IMR-90 (cell line): ENCODE results near the gene ONECUT1. TPM values are rescaled to one million over a fixed set of nuclear protein-coding genes. Genes with fewer than 3 reads are reported as not detected.

ENCODE experiments used
- ATAC-seq: fragments of 200-7000 bp; cut with Tn5 transposase; 2 replicates; pipeline ENCODE4 v1.9.1; 2020; ENCODE audit warnings: low read depth, mild to moderate bottlenecking, moderate library complexity
- BruUV-seq: library from RNA; stranded (reverse); fragments of 400-500 nt; replicated peaks from 2 replicates; lab custom pipeline; 2021; lab: Mats Ljungman, UMichigan
- CTCF ChIA-PET: fragments of 300-600 bp; formaldehyde crosslinking; extraction: SDS; loops from one replicate; lab custom pipeline; 2021; ENCODE audit warnings: antibody characterized with exemption; lab: Yijun Ruan, JAX
- POLR2A ChIA-PET: fragments of 300-600 bp; sonication (Branson Sonifier 250); formaldehyde crosslinking; loops from one replicate; lab custom pipeline; 2022; ENCODE audit warnings: antibody characterized with exemption; ENCODE audit not compliant: unreplicated experiment; lab: Charles Lee
- DNase-seq: peaks from one replicate; pipeline ENCODE4 v3.0.0; 2013
- H2AFZ ChIP-seq: replicated peaks from 2 replicates; pipeline ENCODE3; 2013; ENCODE audit warnings: low read length, mild to moderate bottlenecking; ENCODE audit not compliant: poor library complexity
- H2AK5ac ChIP-seq: 2 replicates; pipeline ENCODE4 v1.6.1; 2013; ENCODE audit warnings: low read depth, low read length, inconsistent platforms
- H2AK9ac ChIP-seq: replicated peaks from 2 replicates; pipeline ENCODE3; 2013; ENCODE audit warnings: mild to moderate bottlenecking, low read depth, low read length, moderate library complexity; ENCODE audit not compliant: poor library complexity
- H2BK120ac ChIP-seq: 2 replicates; pipeline ENCODE4 v1.6.1; 2013; ENCODE audit warnings: low read depth, low read length, inconsistent platforms
- H2BK15ac ChIP-seq: 3 replicates; pipeline ENCODE4 v1.6.1; 2013; ENCODE audit warnings: low read depth, low read length, inconsistent platforms
- H2BK20ac ChIP-seq: 2 replicates; pipeline ENCODE4 v1.6.1; 2013; ENCODE audit warnings: low read depth, mild to moderate bottlenecking, inconsistent platforms, low read length, moderate library complexity
- H2BK5ac ChIP-seq: 2 replicates; pipeline ENCODE4 v1.6.1; 2013; ENCODE audit warnings: mild to moderate bottlenecking, low read depth, low read length, inconsistent platforms; ENCODE audit not compliant: poor library complexity, severe bottlenecking
- H3K14ac ChIP-seq: replicated peaks from 2 replicates; pipeline ENCODE4 v1.6.1; 2013; ENCODE audit warnings: low read depth, low read length, inconsistent platforms
- H3K18ac ChIP-seq: 2 replicates; pipeline ENCODE4 v1.6.1; 2013; ENCODE audit warnings: low read depth, low read length, control low read depth
- H3K23ac ChIP-seq: 2 replicates; pipeline ENCODE4 v1.6.1; 2013; ENCODE audit warnings: low read depth, low read length, inconsistent platforms
- H3K27ac ChIP-seq: 2 replicates; pipeline ENCODE4 v1.5.1; 2013; ENCODE audit warnings: mild to moderate bottlenecking, control low read depth, low read length; ENCODE audit not compliant: insufficient read depth
- H3K27me3 ChIP-seq: 2 replicates; pipeline ENCODE4 v1.6.1; 2013; ENCODE audit warnings: low read length; ENCODE audit not compliant: control insufficient read depth, insufficient read depth
- H3K36me3 ChIP-seq: 2 replicates; pipeline ENCODE4 v1.6.1; 2013; ENCODE audit warnings: low read length, mixed read lengths; ENCODE audit not compliant: control insufficient read depth, insufficient read depth
- H3K4ac ChIP-seq: 2 replicates; pipeline ENCODE4 v1.6.1; 2013; ENCODE audit warnings: low read depth, low read length, inconsistent platforms
- H3K4me1 ChIP-seq: 2 replicates; pipeline ENCODE4 v1.6.1; 2013; ENCODE audit warnings: low read length, mixed read lengths; ENCODE audit not compliant: control insufficient read depth, insufficient read depth
- H3K4me2 ChIP-seq: 2 replicates; pipeline ENCODE4 v1.6.1; 2013; ENCODE audit warnings: low read depth, mild to moderate bottlenecking, control low read depth, low read length, moderate library complexity
- H3K4me3 ChIP-seq: 2 replicates; pipeline ENCODE4 v1.5.1; 2013; ENCODE audit warnings: low read depth, mild to moderate bottlenecking, control low read depth, low read length, moderate library complexity; ENCODE audit not compliant: insufficient read depth
- H3K56ac ChIP-seq: 2 replicates; pipeline ENCODE4 v1.6.1; 2013; ENCODE audit warnings: low read length, inconsistent platforms; ENCODE audit not compliant: insufficient read depth; ENCODE audit errors: extremely low read depth
- H3K79me1 ChIP-seq, 2 experiments: 2 replicates each; pipeline ENCODE4 v1.6.1; 2013; ENCODE audit warnings: low read length in 2 of 2, inconsistent platforms in 1 of 2, low read depth in 1 of 2
- H3K9ac ChIP-seq: 2 replicates; pipeline ENCODE4 v1.6.1; 2013; ENCODE audit warnings: low read depth, low read length, control low read depth
- H3K9me1 ChIP-seq: 2 replicates; pipeline ENCODE4 v1.6.1; 2013; ENCODE audit warnings: low read length, inconsistent platforms; ENCODE audit not compliant: insufficient read depth
- H3K9me3 ChIP-seq: 2 replicates; pipeline ENCODE4 v1.6.1; 2013; ENCODE audit warnings: low read length; ENCODE audit not compliant: control insufficient read depth, insufficient read depth
- H4K20me1 ChIP-seq: 2 replicates; pipeline ENCODE4 v1.6.1; 2013; ENCODE audit warnings: low read length, inconsistent platforms; ENCODE audit not compliant: insufficient read depth
- H4K5ac ChIP-seq: 2 replicates; pipeline ENCODE4 v1.6.1; 2013; ENCODE audit warnings: mild to moderate bottlenecking, low read depth, low read length, control low read depth
- H4K8ac ChIP-seq, 2 experiments: 2 replicates each; pipeline ENCODE4 v1.6.1; 2013; ENCODE audit warnings: low read depth in 2 of 2, low read length in 2 of 2, control low read depth in 1 of 2, inconsistent platforms in 1 of 2
- H4K91ac ChIP-seq: 2 replicates; pipeline ENCODE4 v1.6.1; 2013; ENCODE audit warnings: low read depth, low read length, inconsistent platforms; ENCODE audit not compliant: insufficient read depth
- CEBPB ChIP-seq: IDR thresholded peaks from 2 replicates; pipeline ENCODE4 v1.6.1; 2012; ENCODE audit warnings: low read depth, low read length, improper control_type of control experiment
- MAZ ChIP-seq: IDR thresholded peaks from 2 replicates; pipeline ENCODE4 v1.6.1; 2012; ENCODE audit warnings: low read depth, mild to moderate bottlenecking, low read length, improper control_type of control experiment, moderate library complexity, borderline replicate concordance
- POLR2A ChIP-seq: IDR thresholded peaks from 2 replicates; pipeline ENCODE4 v1.6.1; 2012; ENCODE audit warnings: mild to moderate bottlenecking, low read depth, low read length
- WGBS, 2 experiments: methylation state at CpG; one replicate each; pipeline versions ENCODE4 v1.1.5 to v1.1.7; 2013; ENCODE audit warnings: missing lambda C conversion rate in 2 of 2; ENCODE audit not compliant: insufficient read length in 1 of 2; ENCODE audit errors: extremely low coverage in 2 of 2; 5-methylcytosine and 5-hydroxymethylcytosine counted together
- dilution Hi-C: fragments of 300-500 bp; cut with HindIII; formaldehyde crosslinking; loops from one replicate; pipeline ENCODE4 v1.14.3; 2018; ENCODE audit warnings: low sequenced_read_pairs; ENCODE audit not compliant: unreplicated experiment
- in situ Hi-C: fragments of 300-500 bp; cut with MboI; formaldehyde crosslinking; loops from 3 replicates; pipeline ENCODE4 v1.14.3; 2019; ENCODE audit warnings: low sequenced_read_pairs, inconsistent platforms, mixed read lengths
- intact Hi-C: fragments of 100-400 bp; cut with micrococcal nuclease; formaldehyde crosslinking; loops from 2 replicates; pipeline ENCODE4 v1.10.0; 2022
- polyA plus RNA-seq, 3 experiments: library from polyadenylated mRNA; depleted of rRNA; stranded (reverse); fragments of >200 nt; gene quantifications; 2 replicates each; pipeline ENCODE4 v1.2.3, GENCODE V29; 2012; ENCODE audit warnings: low replicate concordance in 1 of 3
- total RNA-seq: library from RNA; depleted of rRNA; stranded (reverse); fragments of >200 nt; gene quantifications from 2 replicates; pipeline ENCODE4 v1.2.3, GENCODE V29; 2012
- TF ChIP-seq, protein P1 (sequence below): conservative IDR thresholded peaks from 2 replicates; pipeline ENCODE4 v1.5.1; 2012; ENCODE audit warnings: mild to moderate bottlenecking, low read depth, low read length, improper control_type of control experiment

Gene ONECUT1
- total and polyA plus RNA-seq, 2 of the 4 experiments (the other 2 are of a cell fraction) = not detected

DNA sequence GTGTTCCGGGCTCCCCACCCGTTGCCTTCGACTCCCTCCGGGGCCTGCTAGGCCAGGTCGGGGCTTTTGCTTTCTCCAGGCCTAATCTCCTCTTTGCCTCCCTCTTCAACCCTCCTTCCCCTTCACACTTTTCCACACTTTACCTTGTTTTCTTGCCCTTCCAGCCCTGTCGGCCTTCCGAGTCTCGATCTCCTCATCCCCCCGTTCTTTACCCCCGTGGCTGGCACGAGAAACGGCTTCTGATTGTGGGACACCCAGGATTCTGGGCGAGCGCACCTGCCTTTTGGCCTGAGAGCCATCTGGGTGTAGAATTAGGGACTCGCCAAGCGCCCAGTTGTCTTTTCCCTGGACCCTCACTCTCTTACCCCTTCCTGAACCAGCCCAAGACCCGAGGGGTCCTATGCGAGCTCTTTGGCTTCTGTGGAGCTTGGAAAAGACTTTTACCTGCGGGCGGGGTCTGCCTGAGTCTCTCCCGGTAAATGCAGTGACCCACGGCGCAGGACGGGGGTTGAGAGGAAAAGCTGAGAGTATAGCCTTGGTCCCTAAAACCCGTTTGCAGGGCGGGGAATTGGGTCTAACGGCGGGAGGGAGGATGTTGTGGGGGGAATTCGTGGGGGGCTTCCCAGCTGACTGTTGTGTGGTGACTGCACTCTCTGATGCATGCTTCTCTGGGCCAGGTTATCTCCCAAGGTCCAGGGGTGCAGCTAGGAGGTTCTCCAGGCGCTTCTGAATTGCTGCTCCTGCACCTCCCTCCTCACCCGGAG lies 5.5 kb upstream of the ONECUT1 start:
- no TSS peak for BruUV-seq
- CTCF ChIA-PET = no interaction called here
- in situ Hi-C loops = no loop called here

More for the DNA sequence above, 5.5 kb upstream of the ONECUT1 start:
- Histone ChIP-seq H3K27ac (no peak overlapping the region), H2AFZ (no peak overlapping the region), H3K9ac (no peak overlapping the region), H3K4me1 (no peaks in the 10 kb centered on the region; the same call in 1 of the 2 replicates), H3K14ac (no peak overlapping the region), H2BK120ac (no peak overlapping the region), H3K4me2 (no peak overlapping the region), H4K5ac (no peak overlapping the region), H3K9me1 (no peaks in the 10 kb centered on the region), H3K36me3 (no peaks in the 10 kb centered on the region), H4K20me1 (no peaks in the 10 kb centered on the region), H4K91ac (no peak overlapping the region), H3K4me3 (no peak overlapping the region), H4K8ac (no peak overlapping the region), H3K18ac (no peak overlapping the region), H3K4ac (no peak overlapping the region), H2BK20ac (no peak overlapping the region), H2BK15ac (no peak overlapping the region), H2AK9ac (no peak overlapping the region), H2AK5ac (no peak overlapping the region), H3K56ac (no peak overlapping the region), H3K27me3 (peaks cover 91% of the 10 kb centered on the region), H3K23ac (no peak overlapping the region), H3K79me1 (no peaks in the 10 kb centered on the region), H2BK5ac (no peak overlapping the region), H3K9me3 (peaks cover 13% of the 10 kb centered on the region)
- dilution Hi-C loops (no loop called here), intact Hi-C loops (no loop called here)
- ATAC-seq = no peak
- 2% methylated on average over 16 of the region's 31 CpGs; no CpG with 5 or more reads in 1 of the 2 experiments for WGBS, 2 experiments
- TF ChIP-seq, protein P1, sequence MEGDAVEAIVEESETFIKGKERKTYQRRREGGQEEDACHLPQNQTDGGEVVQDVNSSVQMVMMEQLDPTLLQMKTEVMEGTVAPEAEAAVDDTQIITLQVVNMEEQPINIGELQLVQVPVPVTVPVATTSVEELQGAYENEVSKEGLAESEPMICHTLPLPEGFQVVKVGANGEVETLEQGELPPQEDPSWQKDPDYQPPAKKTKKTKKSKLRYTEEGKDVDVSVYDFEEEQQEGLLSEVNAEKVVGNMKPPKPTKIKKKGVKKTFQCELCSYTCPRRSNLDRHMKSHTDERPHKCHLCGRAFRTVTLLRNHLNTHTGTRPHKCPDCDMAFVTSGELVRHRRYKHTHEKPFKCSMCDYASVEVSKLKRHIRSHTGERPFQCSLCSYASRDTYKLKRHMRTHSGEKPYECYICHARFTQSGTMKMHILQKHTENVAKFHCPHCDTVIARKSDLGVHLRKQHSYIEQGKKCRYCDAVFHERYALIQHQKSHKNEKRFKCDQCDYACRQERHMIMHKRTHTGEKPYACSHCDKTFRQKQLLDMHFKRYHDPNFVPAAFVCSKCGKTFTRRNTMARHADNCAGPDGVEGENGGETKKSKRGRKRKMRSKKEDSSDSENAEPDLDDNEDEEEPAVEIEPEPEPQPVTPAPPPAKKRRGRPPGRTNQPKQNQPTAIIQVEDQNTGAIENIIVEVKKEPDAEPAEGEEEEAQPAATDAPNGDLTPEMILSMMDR = no peak
- TF ChIP-seq MAZ = no peak
- no peak for TF ChIP-seq CEBPB
- TF ChIP-seq POLR2A = no peak
- POLR2A ChIA-PET = no interaction called here
- DNase-seq = no peak
